Stomach (tissue), 9 donors: ENCODE data around the gene DENND4A. TPM values are rescaled to one million over a fixed set of nuclear protein-coding genes. Genes with fewer than 3 reads are reported as not detected.

Source experiments
- DNase-seq, 2 donors: peaks; one replicate each; pipeline versions ENCODE4 v3.0.0 to v3.0.0-alpha.2; 2013 to 2019
- H3K27ac ChIP-seq, 5 donors: fragments of 200-600 bp in 4 of 5; sonication (generic) in 4 of 5; one replicate each; pipeline ENCODE4 v1.5.1; 2013 to 2019; ENCODE audit warnings: mild to moderate bottlenecking in 1 of 5, moderate library complexity in 1 of 5
- H3K27me3 ChIP-seq, 3 donors: fragments of 200-600 bp; sonication (generic); one replicate each; pipeline ENCODE4 v1.5.1; 2017 to 2019; ENCODE audit warnings: mixed run types in 1 of 3
- H3K36me3 ChIP-seq, 4 donors: fragments of 200-600 bp; sonication (generic); 1 replicate in 3 of 4; 2 replicates in 1 of 4; pipeline ENCODE4 v1.5.1; 2016 to 2019
- H3K4me1 ChIP-seq, 4 donors: fragments of 200-600 bp; sonication (generic); one replicate each; pipeline ENCODE4 v1.5.1; 2016 to 2019
- H3K4me3 ChIP-seq, 4 donors: fragments of 200-600 bp; sonication (generic) in 3 of 4; one replicate each; pipeline ENCODE4 v1.5.1; 2016 to 2019; ENCODE audit warnings: mild to moderate bottlenecking in 1 of 4
- H3K9me3 ChIP-seq, 4 donors: fragments of 200-600 bp; sonication (generic); one replicate each; pipeline ENCODE4 v1.5.1; 2016 to 2019
- EP300 ChIP-seq: sonication (generic); formaldehyde crosslinking; IDR thresholded peaks from one replicate; pipeline ENCODE4 v1.6.1; 2017; ENCODE audit warnings: antibody characterized with exemption
- POLR2A ChIP-seq, 4 donors: fragments of 450-650 bp; IDR thresholded peaks; one replicate each; pipeline ENCODE4 v1.6.1; 2016; ENCODE audit warnings: antibody characterized with exemption in 4 of 4, control low read depth in 2 of 4, mild to moderate bottlenecking in 1 of 4, moderate library complexity in 1 of 4
- POLR2AphosphoS5 ChIP-seq, 3 donors: sonication (generic); formaldehyde crosslinking; IDR thresholded peaks; one replicate each; pipeline ENCODE4 v1.6.1; 2016; ENCODE audit warnings: antibody characterized with exemption in 3 of 3
- WGBS, 5 donors: extraction: QIAGEN DNeasy Blood & Tissue Kit in 3 of 5; methylation state at CpG; one replicate each; pipeline versions ENCODE4 v1.1.5 to v1.1.7; 2013 to 2018; 5-methylcytosine and 5-hydroxymethylcytosine counted together
- intact Hi-C: fragments of 100-400 bp; cut with DNase I; formaldehyde crosslinking; loops from one replicate; pipeline ENCODE4 v1.15.1; 2023; ENCODE audit warnings: low total_unique reads
- polyA plus RNA-seq, 3 donors: library from polyadenylated mRNA; stranded (reverse); fragments of 200-250 nt; gene quantifications; one replicate each; pipeline ENCODE4 v1.2.3, GENCODE V29; 2013
- total RNA-seq, 5 donors: library from RNA; depleted of rRNA; stranded (reverse); fragments of >200 nt; gene quantifications; one replicate each; pipeline versions ENCODE4 v1.1.0 to v1.2.3, GENCODE V29; 2014 to 2016
- TF ChIP-seq, protein P1 (sequence below), 7 experiments: fragments of 450-650 bp in 4 of 7; fragments of 200-600 bp in 3 of 7; sonication (generic) in 3 of 7; IDR thresholded peaks; one replicate each; pipeline ENCODE4 v1.5.1; 2016 to 2019; ENCODE audit warnings: antibody characterized with exemption in 7 of 7, control low read depth in 2 of 7, mild to moderate bottlenecking in 1 of 7
- donor health status: healthy with polysubstance abuse.
- donor health status: Bipolar disorder and iron deficiency.
- donor health status: healthy.

The DENND4A gene
- total and polyA plus RNA-seq, 8 donors = 5.0 to 60.6 (median 24.2) TPM

DNA sequence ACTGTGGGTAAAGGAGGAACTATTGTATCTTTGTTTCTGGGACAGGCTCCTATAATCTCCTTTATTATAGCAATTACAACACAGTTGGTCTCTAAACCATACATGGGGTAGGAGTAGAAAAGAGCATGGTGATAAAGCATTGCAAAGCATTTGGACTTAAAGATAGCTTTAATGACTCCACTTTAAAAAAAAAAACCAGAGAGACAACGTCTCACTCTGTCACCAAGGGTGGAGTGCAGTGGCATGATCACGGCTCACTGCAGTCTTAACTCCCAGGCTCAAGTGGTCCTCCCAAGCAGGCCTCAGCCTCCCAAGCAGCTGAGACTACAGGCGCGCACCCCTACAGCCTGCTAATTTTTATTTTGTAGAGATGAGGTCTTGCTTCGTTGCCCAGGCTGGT lies 68.2 kb downstream of the DENND4A start:
- intact Hi-C loops = no loop called here
- Histone ChIP-seq H3K36me3 (peaks cover 0 to 84% (median 74%) of the 10 kb centered on the region in 4 donors), H3K4me3 (no peak overlapping the region), H3K27ac (no peak overlapping the region), H3K27me3 (no peaks in the 10 kb centered on the region), H3K4me1 (no peaks in the 10 kb centered on the region), H3K9me3 (no peaks in the 10 kb centered on the region)
- 76 to 91% (median 83%) methylated on average over 5 of the region's 5 CpGs for WGBS, 5 donors
- no peak for TF ChIP-seq POLR2AphosphoS5 (IDR thresholded peaks at IDR 0.05)
- TF ChIP-seq POLR2A (IDR thresholded peaks at IDR 0.05) = no peak
- no peak for DNase-seq

DNA sequence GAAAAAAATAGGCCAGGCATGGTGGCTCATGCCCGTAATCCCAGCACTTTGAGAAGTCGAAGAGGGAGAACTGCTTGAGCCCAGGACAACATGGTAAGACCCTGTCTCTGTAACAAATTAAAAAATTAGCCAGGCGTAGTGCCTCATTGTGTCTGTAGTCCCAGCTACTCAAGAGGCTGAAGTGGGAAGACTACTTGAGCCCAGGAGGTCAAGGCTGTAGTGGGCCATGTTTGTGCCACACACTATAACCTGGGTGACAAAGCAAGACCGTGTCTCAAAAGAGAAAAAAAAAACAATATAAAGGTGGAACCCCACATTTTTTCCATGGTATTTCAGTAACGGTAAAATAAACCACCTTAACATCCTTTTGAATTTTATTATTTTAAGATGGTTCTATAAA lies 69.9 kb downstream of the DENND4A start:
- H3K36me3 ChIP-seq = peaks cover 0 to 82% (median 68%) of the 10 kb centered on the region in 4 donors
- no peaks in the 10 kb centered on the region for H3K27me3 ChIP-seq
- no peaks in the 10 kb centered on the region for H3K9me3 ChIP-seq
- DNase-seq = no peak
- no peak overlapping the region for H3K27ac ChIP-seq
- TF ChIP-seq POLR2AphosphoS5 (IDR thresholded peaks at IDR 0.05) (no peak), POLR2A (IDR thresholded peaks at IDR 0.05) (no peak), EP300 (no peak)
- TF ChIP-seq, protein P1, sequence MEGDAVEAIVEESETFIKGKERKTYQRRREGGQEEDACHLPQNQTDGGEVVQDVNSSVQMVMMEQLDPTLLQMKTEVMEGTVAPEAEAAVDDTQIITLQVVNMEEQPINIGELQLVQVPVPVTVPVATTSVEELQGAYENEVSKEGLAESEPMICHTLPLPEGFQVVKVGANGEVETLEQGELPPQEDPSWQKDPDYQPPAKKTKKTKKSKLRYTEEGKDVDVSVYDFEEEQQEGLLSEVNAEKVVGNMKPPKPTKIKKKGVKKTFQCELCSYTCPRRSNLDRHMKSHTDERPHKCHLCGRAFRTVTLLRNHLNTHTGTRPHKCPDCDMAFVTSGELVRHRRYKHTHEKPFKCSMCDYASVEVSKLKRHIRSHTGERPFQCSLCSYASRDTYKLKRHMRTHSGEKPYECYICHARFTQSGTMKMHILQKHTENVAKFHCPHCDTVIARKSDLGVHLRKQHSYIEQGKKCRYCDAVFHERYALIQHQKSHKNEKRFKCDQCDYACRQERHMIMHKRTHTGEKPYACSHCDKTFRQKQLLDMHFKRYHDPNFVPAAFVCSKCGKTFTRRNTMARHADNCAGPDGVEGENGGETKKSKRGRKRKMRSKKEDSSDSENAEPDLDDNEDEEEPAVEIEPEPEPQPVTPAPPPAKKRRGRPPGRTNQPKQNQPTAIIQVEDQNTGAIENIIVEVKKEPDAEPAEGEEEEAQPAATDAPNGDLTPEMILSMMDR (IDR thresholded peaks at IDR 0.05) = no peak
- H3K4me1 ChIP-seq = no peaks in the 10 kb centered on the region
- intact Hi-C loops = no loop called here
- H3K4me3 ChIP-seq = no peak overlapping the region
- 92 to 97% (median 93%) methylated on average over 5 of the region's 5 CpGs for WGBS, 5 donors

DNA sequence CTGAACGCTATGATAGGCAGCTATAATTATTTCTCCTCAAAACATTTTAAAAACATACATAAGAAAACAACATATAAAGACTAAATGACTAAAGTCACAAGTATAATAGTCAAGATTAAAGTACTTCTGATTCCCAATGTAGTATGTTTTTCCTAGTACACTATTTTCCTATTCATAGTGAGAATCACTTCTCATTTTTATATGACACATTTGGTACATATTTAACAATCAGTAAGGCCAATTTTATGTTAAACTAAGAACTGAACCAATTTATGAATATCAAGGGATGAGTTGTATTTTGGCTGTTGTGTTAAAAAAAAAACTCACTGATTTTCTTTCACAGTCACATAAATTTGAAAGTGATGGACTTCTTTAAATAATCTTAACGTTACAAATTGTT lies 79.7 kb downstream of the DENND4A start:
- no peak for DNase-seq
- H3K27ac ChIP-seq = no peak overlapping the region
- no peaks in the 10 kb centered on the region for H3K27me3 ChIP-seq
- no peaks in the 10 kb centered on the region for H3K9me3 ChIP-seq
- no peak overlapping the region for H3K4me3 ChIP-seq
- peaks cover 6 to 63% (median 53%) of the 10 kb centered on the region in 4 donors for H3K36me3 ChIP-seq
- intact Hi-C loops = no loop called here
- no peak for TF ChIP-seq EP300
- no peak for TF ChIP-seq POLR2AphosphoS5 (IDR thresholded peaks at IDR 0.05)
- TF ChIP-seq, protein P1 (IDR thresholded peaks at IDR 0.05) = no peak
- no peak for TF ChIP-seq POLR2A (IDR thresholded peaks at IDR 0.05)
- 78 to 87% (median 84%) methylated on average over 2 of the region's 2 CpGs for WGBS, 5 donors
- H3K4me1 ChIP-seq = no peaks in the 10 kb centered on the region

DNA sequence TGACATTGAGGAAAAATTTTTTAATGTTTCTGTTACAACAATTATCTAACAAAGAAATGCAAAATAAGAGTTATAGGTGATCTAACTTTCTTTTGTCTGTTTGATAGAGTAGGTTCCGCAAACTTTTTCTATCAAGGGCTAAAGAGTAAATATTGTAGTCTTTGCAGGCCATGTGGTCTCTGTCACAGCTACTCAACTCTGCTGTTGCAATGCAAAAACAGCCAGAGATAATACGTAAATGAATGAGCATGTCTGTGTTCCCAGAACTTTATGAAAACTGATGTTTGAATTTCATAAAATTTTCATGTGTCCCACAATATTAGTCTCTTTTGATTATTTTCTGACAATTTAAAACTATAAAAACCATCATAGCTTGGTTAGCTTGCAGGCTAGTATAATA lies 97.0 kb downstream of the DENND4A start:
- Histone ChIP-seq H3K4me3 (no peak overlapping the region), H3K4me1 (no peaks in the 10 kb centered on the region), H3K27me3 (no peaks in the 10 kb centered on the region), H3K9me3 (no peaks in the 10 kb centered on the region), H3K36me3 (peaks cover 5 to 71% (median 57%) of the 10 kb centered on the region in 4 donors), H3K27ac (no peak overlapping the region)
- intact Hi-C loops = no loop called here
- 77 to 90% (median 86%) methylated on average over 2 of the region's 2 CpGs for WGBS, 5 donors
- TF ChIP-seq, protein P1 (IDR thresholded peaks at IDR 0.05) = no peak
- TF ChIP-seq POLR2A (IDR thresholded peaks at IDR 0.05) = no peak
- TF ChIP-seq EP300 = no peak
- no peak for TF ChIP-seq POLR2AphosphoS5 (IDR thresholded peaks at IDR 0.05)
- DNase-seq = peak in 1 of 2 donors; percentile 28

DNA sequence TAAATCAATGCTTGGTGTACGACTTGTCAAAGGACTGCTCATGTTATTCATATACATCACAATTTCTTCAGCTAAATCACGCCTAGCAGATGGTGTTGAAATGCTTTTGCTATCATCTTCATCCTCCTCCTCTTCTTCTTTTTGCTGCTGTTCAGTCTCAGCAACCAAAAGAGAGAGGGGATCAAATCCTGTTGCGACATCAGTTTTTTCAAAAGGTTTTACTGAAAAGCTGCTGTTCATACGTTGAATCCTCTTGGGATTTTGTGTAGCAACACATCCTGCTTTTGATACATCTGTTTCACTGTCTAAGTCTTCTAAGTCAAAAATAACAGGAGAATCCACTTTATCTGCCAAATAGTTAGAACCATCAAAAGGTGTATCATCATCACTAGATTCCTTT lies 101.3 kb downstream of the DENND4A start:
- intact Hi-C loops = no loop called here
- H3K4me1 ChIP-seq = no peaks in the 10 kb centered on the region
- no peak for TF ChIP-seq POLR2AphosphoS5 (IDR thresholded peaks at IDR 0.05)
- TF ChIP-seq, protein P1 (IDR thresholded peaks at IDR 0.05) = no peak
- TF ChIP-seq EP300 = no peak
- TF ChIP-seq POLR2A (IDR thresholded peaks at IDR 0.05) = no peak
- 92 to 98% (median 94%) methylated on average over 4 of the region's 4 CpGs for WGBS, 5 donors
- peaks cover 13 to 69% (median 59%) of the 10 kb centered on the region in 4 donors for H3K36me3 ChIP-seq
- no peaks in the 10 kb centered on the region for H3K9me3 ChIP-seq
- DNase-seq = no peak
- no peak overlapping the region for H3K27ac ChIP-seq
- no peaks in the 10 kb centered on the region for H3K27me3 ChIP-seq
- no peak overlapping the region for H3K4me3 ChIP-seq
